Stimulated activated CD8-positive, alpha-beta memory T cell treated with anti-CD3 and anti-CD28 coated beads, Interleukin-4, amount 100 ng/mL, for 24 hours (primary cell): ENCODE measurements around the gene OR4K2.
"Not testable (repeated sequence)": the region's sequence is repeated elsewhere in the genome, so short reads cannot be mapped to it uniquely, and the experiment has no call there.

Experiments used
- DNase-seq: peaks from one replicate; pipeline ENCODE4 v3.0.0-alpha.2; 2020; ENCODE audit warnings: low read depth

The OR4K2 gene, protein sequence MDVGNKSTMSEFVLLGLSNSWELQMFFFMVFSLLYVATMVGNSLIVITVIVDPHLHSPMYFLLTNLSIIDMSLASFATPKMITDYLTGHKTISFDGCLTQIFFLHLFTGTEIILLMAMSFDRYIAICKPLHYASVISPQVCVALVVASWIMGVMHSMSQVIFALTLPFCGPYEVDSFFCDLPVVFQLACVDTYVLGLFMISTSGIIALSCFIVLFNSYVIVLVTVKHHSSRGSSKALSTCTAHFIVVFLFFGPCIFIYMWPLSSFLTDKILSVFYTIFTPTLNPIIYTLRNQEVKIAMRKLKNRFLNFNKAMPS

DNA sequence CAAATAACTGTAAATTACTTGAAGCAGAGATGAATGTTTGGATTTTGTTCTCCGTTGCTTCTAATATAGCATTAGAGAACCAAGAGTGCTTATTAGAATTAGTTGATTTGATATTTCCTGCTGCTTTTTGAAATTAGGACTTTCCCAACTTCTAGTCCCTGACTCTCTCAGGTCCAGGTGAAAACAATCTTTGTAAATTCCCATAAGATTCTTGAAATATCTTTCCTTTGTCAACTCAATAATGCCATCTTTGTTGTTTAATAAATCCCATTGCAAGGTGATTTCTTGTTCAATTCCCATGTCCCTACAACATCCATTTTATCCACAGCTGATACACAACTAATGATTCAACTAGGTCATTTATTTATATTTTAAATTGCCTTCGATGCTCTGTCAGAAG lies at the start of gene OR4K2:
Gene OR4K2, plus strand, starts transcription at position 301 of the 400 bp plus-strand sequence. CDS start 1,126 bp downstream, outside the sequence.
- DNase-seq, result no peak

DNA sequence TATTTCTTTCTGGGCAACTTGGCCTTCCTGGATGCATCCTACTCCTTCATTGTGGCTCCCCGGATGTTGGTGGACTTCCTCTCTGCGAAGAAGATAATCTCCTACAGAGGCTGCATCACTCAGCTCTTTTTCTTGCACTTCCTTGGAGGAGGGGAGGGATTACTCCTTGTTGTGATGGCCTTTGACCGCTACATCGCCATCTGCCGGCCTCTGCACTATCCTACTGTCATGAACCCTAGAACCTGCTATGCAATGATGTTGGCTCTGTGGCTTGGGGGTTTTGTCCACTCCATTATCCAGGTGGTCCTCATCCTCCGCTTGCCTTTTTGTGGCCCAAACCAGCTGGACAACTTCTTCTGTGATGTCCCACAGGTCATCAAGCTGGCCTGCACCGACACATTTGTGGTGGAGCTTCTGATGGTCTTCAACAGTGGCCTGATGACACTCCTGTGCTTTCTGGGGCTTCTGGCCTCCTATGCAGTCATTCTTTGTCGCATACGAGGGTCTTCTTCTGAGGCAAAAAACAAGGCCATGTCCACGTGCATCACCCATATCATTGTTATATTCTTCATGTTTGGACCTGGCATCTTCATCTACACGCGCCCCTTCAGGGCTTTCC lies 47.2 kb upstream of the OR4K2 start:
- DNase-seq, result not testable (repeated sequence)

DNA sequence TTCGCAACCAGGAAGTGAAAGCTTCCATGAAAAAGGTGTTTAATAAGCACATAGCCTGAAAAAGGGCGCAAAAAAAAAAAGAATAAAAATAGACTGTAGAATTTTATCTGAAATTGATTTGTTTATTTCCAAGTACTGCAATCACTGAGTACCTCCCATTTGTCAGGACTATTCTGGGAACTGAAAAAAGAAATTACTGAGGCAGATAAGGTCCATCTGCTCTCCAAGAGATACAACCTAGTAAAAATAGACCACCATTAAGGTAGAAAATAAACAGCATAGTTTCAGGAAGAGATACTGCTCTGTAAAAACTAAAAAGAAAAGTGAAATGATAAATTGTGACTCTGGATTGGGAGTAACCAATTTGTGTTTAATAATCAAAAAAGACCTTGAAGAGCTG lies 46.6 kb upstream of the OR4K2 start:
- no peak for DNase-seq

DNA sequence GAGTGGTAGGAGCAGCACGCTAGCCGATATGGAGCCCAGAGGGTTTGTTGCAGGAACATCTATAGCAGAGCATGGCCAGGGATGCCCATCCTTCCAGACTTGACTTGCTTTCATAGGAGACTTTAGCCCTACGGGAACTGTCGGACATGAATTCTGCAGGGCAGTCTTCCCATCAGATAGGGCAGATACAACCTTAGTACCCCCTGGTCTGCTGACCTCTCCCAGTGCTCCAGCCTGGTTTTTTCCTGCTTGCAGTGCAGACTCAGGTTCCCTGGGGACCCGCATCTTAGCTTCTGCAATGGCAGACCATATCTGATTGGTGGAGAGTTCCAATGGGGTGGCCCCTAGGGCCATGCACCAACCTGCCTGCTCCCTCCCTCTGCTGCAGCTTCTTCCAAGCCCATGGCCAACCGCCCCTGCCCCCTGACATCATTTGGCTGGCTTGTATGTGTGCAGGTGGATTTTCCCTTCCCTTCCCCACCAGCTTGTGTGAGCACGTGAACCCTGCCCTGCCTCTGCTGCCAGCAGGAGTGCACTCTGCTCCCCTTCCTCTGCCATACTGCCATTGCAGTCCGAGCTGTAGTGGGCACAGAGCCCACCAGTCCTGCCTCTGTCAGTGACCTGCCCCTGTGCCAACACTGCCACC lies 40.6 kb upstream of the OR4K2 start:
- not testable (repeated sequence) for DNase-seq

DNA sequence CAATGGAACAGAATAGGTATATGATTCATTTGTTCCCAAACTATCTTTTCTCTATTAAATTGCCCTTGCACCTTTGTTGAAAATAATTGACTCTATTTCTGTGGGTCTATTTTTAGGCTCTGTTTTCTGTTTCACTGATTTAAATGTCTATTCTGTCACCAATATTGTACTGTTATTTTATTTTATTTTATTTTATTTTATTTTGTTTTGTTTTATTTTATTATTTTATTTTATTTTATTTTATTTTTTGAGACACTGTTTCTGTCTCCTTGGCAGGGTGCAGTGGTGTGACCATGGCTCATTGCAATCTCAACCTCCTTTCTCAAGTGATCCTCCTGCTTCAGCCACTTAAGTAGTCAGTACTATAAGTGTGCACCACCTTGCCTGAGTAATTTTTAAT lies 36.5 kb upstream of the OR4K2 start:
- no peak for DNase-seq

DNA sequence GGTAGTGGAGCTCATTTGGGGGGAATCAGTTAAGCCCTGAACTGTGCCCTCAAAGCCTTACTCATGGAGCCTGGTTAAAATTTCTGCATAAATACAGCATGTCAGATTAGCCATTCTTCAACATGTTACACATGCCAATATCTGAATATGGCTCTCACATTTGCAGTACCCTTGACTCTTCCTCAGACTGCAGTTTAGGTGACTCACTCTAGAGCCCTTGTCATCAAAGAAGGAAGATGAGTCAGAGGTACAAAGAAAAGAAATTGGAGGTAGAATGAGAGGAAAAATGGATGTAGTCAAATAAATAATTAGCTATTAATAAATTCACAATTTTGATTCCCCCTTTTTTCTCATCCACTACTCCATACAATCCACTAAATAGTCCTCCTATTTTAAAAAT lies 23.6 kb upstream of the OR4K2 start:
- no peak for DNase-seq

DNA sequence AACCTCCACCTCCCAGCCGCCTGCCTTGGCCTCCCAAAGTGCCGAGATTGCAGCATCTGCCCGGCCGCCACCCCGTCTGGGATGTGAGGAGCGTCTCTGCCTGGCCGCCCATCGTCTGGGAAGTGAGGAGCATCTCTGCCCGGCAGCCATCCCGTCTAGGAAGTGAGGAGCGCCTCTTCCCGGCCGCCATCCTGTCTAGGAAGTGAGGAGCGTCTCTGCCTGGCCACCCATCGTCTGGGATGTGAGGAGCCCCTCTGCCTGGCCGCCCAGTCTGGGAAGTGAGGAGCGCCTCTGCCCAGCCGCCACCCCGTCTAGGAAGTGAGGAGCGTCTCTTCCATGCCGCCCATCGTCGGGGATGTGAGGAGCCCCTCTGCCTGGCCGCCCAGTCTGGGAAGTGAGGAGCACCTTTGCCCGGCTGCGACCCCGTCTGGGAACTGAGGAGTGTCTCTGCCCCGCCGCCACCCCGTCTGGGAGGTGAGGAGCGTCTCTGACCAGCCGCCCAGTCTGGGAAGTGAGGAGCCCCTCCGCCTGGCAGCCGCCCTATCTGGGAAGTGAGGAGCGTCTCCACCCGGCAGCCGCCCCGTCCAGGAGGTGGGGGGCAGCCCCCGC lies 8.8 kb upstream of the OR4K2 start:
- not testable (repeated sequence) for DNase-seq

DNA sequence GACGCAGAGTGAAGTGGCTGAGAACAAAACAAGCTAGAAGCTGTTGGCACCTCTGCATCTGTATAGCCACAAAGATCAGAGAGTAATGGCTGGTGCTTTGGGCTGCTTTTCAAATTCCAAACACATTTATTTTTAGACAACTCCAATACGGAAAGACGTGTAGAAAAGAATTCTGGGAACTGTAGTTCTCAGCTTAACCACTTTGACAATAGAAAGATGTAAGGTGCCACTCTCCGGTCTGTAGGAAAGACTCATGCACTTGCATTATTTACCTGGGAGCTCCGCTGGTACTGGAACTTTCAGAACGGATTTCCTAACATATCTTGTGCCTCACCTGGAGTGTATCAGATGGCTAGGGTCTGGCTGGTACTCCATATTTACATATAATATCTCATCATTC lies 1.8 kb upstream of the OR4K2 start:
- DNase-seq, result no peak

DNA sequence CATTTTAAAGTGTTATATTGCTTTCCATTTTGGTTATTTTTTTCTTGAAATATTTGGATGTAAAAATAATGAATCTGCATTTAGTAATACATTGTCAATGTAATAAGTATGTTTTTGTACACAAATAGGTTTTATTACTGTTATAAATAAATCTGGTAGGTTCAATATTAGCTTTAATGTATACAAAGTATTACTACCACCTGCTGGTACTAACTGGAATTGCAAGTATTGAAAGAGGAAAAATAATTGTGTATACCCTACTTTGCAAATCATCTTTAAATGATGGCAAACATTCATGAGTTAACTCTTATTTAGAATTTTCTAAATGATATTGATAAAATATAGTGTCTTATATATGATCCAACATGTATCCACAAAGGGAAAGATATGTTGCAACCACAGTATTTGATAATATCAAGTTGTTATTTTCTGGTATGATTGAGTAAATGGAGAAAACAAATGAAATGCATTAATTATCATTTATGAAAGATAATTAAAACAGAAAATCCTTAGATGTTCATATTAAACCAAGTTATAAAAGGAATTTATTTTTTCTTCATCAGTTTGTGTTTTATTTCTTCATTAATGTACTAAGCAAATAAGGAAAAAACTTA lies 3.2 kb downstream of the OR4K2 start:
- DNase-seq, result no peak

DNA sequence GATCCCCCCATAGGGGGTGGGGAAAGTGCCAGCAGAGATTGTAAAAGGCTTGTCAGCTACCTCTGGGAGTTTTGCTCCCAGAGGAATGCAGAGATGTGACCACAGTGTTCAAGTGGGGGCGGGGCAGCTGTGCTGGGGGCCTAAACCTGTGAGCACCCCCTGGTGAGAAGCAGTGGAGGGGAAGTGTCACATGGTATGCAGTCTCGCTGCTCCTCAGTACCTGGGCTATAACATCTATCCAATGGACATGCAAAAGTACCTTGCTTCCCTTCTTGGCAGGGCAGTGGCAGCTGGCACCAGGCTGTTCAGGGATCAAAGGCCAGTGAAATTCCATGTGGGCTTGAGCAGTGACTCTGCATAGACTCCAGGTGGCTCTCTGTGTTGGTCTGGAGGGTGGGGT lies 20.3 kb downstream of the OR4K2 start:
- no peak for DNase-seq

DNA sequence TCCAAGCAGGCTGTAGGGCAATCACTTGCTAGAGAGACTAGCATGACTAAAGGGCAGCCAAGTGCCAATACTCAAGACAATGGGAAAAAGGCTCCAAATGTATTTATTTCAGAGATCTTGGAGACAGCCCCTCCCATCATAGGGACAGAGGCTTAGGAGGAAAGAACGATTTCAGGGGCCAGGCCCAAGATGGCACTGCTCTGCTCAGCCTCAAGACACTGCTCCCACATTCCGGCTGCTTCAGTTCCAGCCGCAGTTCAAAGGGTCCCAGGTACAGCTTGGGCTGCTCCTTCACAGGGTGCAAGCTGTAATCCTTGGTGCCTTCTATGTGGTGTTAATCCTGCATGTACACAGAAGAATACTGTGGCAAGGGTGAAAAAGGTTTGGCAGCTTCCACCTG lies 26.1 kb downstream of the OR4K2 start:
- DNase-seq, result no peak

DNA sequence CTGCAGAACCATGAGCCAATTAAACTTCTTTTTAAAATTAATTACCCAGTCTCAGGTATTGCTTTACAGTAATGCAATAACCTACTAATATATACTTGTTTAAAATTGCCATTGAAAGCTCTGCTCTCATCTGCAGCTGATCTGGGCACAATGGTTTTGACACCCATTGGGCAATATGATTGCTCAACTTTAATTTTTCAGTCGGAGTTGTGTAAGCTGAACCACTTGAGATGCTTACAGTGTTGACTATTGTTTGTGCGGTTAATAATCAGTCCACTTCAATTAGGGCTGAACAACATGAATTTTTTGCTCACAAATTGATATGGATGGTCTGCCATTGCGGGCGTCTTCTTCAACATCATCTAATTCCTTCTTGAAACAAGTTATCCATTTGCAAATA lies 27.5 kb downstream of the OR4K2 start:
- DNase-seq, result no peak

DNA sequence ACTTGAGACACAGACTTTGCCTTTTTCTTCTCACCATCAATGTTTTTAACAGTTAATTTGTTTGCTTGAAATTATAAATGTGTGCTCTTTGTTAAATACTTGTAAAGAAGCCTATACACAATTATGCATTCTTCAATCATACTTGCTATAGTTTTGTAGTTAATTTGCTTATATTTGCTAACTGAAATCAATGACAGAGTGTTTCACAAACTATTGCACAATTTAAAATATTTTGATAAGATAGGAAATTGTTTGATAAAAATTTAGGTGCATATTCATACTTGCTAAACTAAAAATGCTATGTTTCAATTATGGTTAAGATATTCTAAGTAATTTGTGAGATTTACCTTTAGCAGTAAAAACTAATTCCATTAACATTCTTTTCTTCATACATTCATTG lies 31.7 kb downstream of the OR4K2 start:
- DNase-seq, result no peak

DNA sequence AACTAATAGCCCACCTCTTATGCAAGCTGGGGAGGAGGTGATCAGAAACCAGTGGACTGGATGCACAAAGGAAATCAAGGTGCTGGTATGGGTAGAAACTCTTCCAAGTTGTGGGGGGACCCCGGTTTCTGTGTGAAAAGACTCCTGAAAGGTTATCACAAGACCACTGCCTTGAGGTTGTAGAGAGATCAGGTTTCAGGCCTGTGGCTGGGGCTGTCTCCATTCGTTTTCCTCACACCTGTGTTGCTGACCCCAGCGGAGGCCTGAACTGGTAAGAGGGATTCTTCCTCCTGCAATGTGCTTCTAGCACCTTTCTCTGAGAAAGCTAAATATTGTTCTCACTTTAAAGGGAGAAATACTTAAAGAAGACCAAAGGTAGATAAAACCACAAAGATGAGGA lies 36.2 kb downstream of the OR4K2 start:
- DNase-seq, result no peak

DNA sequence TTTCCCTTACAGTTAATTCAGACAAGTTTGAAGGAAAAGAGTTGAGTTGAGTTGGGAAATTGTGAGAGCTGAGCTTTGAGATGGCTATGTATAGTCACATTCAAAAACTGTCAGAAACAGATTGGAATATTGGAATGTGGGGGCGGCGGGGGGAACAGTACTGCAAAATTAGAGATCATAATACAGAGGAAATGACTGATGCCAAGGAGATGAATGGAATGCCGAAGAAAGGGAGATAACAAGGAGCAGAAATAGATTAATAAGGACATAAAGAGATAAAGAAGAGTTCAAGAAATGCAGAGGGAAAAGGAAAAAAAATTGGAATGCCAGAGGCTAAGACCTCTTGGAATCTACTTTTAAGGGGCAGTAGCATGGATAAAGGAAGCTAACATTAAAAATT lies 42.3 kb downstream of the OR4K2 start:
- no peak for DNase-seq

DNA sequence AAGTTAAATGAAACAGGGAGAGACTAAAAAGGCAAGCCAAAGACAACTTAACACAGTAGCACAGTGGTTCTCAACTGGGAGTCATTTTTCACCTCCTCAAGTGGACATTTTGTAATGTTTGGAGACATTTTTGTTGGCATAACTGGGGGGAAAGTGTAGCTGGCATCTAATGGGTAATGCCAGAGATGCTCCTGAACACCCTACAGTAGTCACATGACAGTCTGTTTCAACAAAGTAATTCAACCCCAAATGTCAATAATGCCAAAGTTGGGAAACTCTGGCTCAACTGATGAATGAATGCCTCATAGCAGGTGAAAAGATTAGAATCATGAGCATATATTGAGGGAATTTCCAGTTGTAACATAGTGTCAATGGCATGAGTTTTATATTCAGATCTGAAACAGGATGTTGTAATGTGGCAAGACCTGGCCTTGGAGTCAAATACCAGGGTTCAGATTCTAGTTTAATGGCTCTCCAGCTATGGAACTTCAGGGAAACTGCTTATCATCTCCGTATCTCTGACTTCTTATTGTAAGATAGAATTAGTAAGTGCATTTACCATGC lies 43.1 kb downstream of the OR4K2 start:
- DNase-seq, result no peak

DNA sequence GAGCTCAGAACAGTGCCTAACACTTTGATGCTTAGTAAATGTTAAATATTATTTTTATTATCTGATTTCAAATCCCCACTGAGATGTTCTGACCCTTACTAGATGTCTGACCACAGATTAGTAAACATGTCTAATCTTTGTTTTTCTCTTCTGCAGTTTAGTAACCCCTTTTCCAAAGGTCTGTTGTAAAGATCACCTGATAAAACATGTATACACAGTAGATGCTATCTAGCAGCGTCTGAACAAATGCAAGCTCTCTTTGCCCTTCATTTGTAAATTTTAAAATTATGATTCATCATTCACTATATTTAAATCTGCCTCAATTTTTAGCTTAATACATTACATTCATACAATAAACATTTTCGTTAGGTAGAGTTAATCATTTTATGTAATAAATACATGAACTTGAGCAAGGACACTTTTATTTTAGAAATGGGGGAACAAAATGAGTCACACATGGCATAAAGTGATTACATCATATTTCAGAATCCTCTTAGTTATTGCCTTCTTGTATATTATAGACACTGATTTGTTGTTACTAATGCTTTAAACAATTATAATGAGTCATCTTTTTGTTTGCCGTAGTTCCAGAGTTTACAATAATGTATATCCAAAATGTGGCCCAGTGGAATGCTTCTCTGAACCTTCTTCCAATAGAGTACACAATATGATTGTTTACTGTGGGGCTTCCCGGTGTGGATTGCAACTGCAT lies 43.8 kb downstream of the OR4K2 start:
- no peak for DNase-seq

DNA sequence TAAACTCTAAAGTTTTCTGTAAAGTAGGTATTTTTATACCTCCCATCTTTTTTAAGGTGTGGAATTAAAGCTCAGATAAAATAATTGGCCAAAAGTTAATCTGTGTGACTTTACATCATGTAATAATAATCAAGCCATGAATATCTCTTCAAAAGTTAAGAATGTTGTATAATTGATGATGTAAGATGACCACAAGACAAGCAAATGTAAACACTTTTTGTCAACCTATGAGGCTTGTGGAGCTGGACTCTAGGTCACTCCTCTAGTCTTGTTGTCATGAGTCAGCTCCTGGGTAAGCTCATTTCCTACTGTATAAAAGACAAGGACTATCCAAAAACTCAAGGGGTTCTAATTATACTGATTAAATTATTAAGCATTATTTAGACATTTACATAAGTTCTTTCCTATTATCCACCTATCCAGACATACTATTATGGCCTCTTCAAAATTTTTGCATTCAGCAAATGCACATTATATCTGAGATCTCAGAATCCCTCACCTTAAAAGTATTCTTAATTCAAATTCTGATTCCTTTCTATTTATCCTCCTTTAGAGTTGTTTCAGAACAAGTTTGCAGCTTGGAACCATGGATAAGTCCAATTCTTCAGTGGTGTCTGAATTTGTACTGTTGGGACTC lies 45.2 kb downstream of the OR4K2 start, which contains the start of gene OR4K5:
Gene OR4K5, plus strand, starts transcription at position 587 of the 637 bp plus-strand sequence. Its CDS starts 0 bp downstream, at position 587.
- no peak for DNase-seq

DNA sequence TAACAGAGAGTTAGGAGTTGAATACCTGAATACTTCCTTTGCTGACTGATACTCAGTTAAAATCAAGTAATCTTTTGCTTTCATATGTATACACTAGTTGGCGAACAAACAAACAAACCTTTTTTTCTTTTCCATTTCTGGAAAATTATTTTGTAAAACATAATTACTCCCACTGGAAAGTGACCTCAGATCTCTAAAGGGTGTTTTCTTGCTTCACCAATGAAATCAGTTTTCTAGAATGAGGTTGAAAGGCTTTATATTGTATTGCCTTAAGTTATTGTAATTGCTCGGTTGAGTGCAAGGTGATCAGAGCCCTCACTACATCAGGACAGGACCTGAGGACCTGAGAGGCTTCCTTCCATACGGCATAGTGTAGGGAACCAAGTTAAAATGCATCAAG lies 55.7 kb downstream of the OR4K2 start, which contains the start of gene OR4K1:
Gene OR4K1, plus strand, starts transcription at position 301 of the 400 bp plus-strand sequence. CDS start 4,750 bp downstream, outside the sequence.
- DNase-seq, result no peak
